Right lobe of liver (tissue), 6 donors: ENCODE measurements around the gene ZIK1. TPM values are rescaled to one million over a fixed set of nuclear protein-coding genes. Genes with fewer than 3 reads are reported as not detected.

Source experiments
- ATAC-seq, 4 donors: fragments of 200-7000 bp; cut with Tn5 transposase; one replicate each; pipeline ENCODE4 v1.9.1; 2020; ENCODE audit warnings: mild to moderate bottlenecking in 4 of 4, moderate library complexity in 4 of 4
- DNase-seq, 3 donors: peaks; one replicate each; pipeline ENCODE4 v3.0.0-alpha.2; 2020
- H3K27ac ChIP-seq, 3 donors: fragments of 200-600 bp; one replicate each; pipeline ENCODE4 v1.8.0; 2022
- H3K27me3 ChIP-seq, 2 donors: fragments of 200-600 bp; one replicate each; pipeline ENCODE4 v1.8.0; 2022
- H3K36me3 ChIP-seq, 4 donors: fragments of 200-600 bp; sonication (generic) in 1 of 4; one replicate each; pipeline versions ENCODE4 v1.5.1 to v1.8.0; 2017 to 2022; ENCODE audit warnings: control low read depth in 1 of 4
- H3K4me1 ChIP-seq, 4 donors: fragments of 200-600 bp; sonication (generic) in 1 of 4; one replicate each; pipeline versions ENCODE4 v1.5.1 to v1.8.0; 2017 to 2022; ENCODE audit warnings: control low read depth in 1 of 4
- H3K4me3 ChIP-seq, 3 donors: fragments of 200-600 bp; one replicate each; pipeline ENCODE4 v1.8.0; 2022
- H3K9me3 ChIP-seq, 4 donors: fragments of 200-600 bp; sonication (generic) in 1 of 4; one replicate each; pipeline versions ENCODE4 v1.5.1 to v1.8.0; 2017 to 2022; ENCODE audit warnings: control low read depth in 1 of 4
- CTCF ChIP-seq, 4 donors: fragments of 200-600 bp in 3 of 4; fragments of 450-650 bp in 1 of 4; IDR thresholded peaks; one replicate each; pipeline versions ENCODE4 v1.5.1 to v1.8.0; 2016 to 2022; ENCODE audit warnings: antibody characterized with exemption in 4 of 4, mild to moderate bottlenecking in 2 of 4
- POLR2A ChIP-seq: fragments of 450-650 bp; IDR thresholded peaks from one replicate; pipeline ENCODE4 v1.6.1; 2017; ENCODE audit warnings: antibody characterized with exemption, mild to moderate bottlenecking
- WGBS: methylation state at CpG from one replicate; pipeline ENCODE4 v1.1.6; 2018; ENCODE audit warnings: low coverage, low lambda C conversion rate; ENCODE audit not compliant: insufficient coverage; ENCODE audit errors: missing lambda C conversion rate; 5-methylcytosine and 5-hydroxymethylcytosine counted together
- intact Hi-C, 2 donors: fragments of 100-400 bp; cut with DNase I; formaldehyde crosslinking; loops; one replicate each; pipeline versions ENCODE4 v1.11.2 to v1.14.1; 2022
- total RNA-seq, 6 experiments: library from RNA; depleted of rRNA in 2 of 6; stranded (reverse); fragments of >200 nt in 2 of 6; fragmentation: NEBNext Ultra II Directional in 3 of 6; extraction: Animal tissue kit (Norgen Biotek cat#: 25700) in 3 of 6; gene quantifications; one replicate each; pipeline versions ENCODE4 v1.1.0 to v1.2.4, GENCODE V29; 2016 to 2023
- donor health status: DM: no; HTN: yes; CAD: no.
- donor health status: DM: no; HTN: no; CAD: no.
- donor health status: DM: no; HTN: no; CAD: no.
- donor health status: DM: no; HTN: yes; CAD: no.
- donor health status: DM: no; HTN: yes; CAD: no.

The ZIK1 gene
- total RNA-seq, 6 experiments from 2014 or later = 0.31 to 4.2 (median 0.39) TPM

DNA sequence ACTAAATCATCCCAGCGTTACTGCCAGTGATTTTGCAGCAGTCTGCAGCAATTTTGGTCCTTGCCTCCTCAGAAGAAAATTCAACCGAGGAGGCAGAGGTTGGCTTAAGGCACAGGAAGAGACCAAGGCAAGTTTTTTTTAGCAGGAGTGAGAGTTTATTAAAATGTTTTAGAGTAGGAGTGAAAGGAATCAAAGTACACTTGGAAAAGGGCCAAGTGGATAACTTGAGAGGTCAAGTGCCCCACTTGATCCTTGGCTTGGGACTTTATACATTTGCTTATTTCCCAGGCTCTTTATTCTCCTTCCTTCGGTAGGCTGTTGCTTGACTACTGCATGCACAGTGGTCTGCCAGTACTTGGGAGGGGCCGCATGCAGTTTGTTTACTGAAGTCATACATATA lies 27.2 kb downstream of the ZIK1 start:
- intact Hi-C loops = no loop called here
- WGBS = 81% methylated on average over 4 of the region's 4 CpGs
- H3K27ac ChIP-seq = no peak overlapping the region
- peaks cover 0 to 4% (median 0%) of the 10 kb centered on the region in 4 donors for H3K4me1 ChIP-seq
- no peaks in the 10 kb centered on the region for H3K27me3 ChIP-seq
- peaks cover 0 to 7% (median 2%) of the 10 kb centered on the region in 4 donors for H3K9me3 ChIP-seq
- no peak overlapping the region for H3K4me3 ChIP-seq
- H3K36me3 ChIP-seq = peaks cover 0 to 4% (median under 1%) of the 10 kb centered on the region in 4 donors
- ATAC-seq (no peak), DNase-seq (no peak)
- TF ChIP-seq CTCF (IDR thresholded peaks at IDR 0.05) (no peak), POLR2A (no peak)

GRCh38 chr19:57613941-57614743 lies 30.2 kb downstream of the ZIK1 start, which contains the start of gene ZNF134:
Gene ZNF134 (plus strand): TSS chr19:57614242. CDS start chr19:57619469, 5,227 bp downstream.
- peak within 1 kb of the TSS; percentile 91 to 100 (median 94) for H3K4me3 ChIP-seq
- DNase-seq = peak; percentile 92 to 96 (median 94)
- TF ChIP-seq CTCF (IDR thresholded peaks at IDR 0.05) (peak in 3 of 4 donors; percentile 17 to 31 (median 29)), POLR2A (no peak)
- H3K4me1 ChIP-seq = peaks cover 0 to 4% (median 0%) of the 10 kb centered on the region in 4 donors
- H3K27me3 ChIP-seq = no peaks in the 10 kb centered on the region
- H3K36me3 ChIP-seq = peaks cover 0 to 8% (median 3%) of the 10 kb centered on the region in 4 donors
- intact Hi-C loops = no loop called here
- H3K9me3 ChIP-seq = peaks cover 0 to 31% (median 16%) of the 10 kb centered on the region in 4 donors
- H3K27ac ChIP-seq = peak within 1 kb of the TSS in 1 of 3 donors; percentile 18
- peak; percentile 98 to 100 (median 100) for ATAC-seq
- WGBS = 5% methylated on average over 20 of the region's 64 CpGs

DNA sequence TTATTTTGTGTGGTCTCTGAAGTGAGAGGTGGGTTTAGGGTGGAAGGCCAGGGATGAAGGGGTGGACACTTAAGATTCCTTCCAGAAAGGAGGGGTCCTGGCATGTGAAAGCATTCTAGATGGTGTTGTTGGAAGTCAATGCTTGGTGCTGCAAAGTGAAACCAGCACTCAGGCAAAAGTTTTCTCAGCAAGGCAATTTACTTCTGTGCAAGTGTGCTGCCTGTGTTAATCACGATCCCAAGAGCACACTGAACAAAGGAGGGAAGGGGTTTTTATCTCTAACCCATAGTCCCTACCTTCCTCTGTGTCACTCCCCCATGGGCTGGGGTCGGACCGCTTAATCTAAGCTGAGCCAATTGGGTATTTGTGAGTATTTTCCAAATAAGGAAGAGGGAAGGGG lies 31.4 kb downstream of the ZIK1 start:
- no peak for DNase-seq
- 83% methylated on average over 1 of the region's 3 CpGs for WGBS
- H3K27ac ChIP-seq = no peak overlapping the region
- H3K4me1 ChIP-seq = peaks cover 0 to 4% (median 0%) of the 10 kb centered on the region in 4 donors
- H3K4me3 ChIP-seq = peak overlapping the region in 1 of 3 donors; percentile 100
- peaks cover 0 to 41% (median 26%) of the 10 kb centered on the region in 4 donors for H3K9me3 ChIP-seq
- peaks cover 4 to 20% (median 15%) of the 10 kb centered on the region in 4 donors for H3K36me3 ChIP-seq
- H3K27me3 ChIP-seq = no peaks in the 10 kb centered on the region
- intact Hi-C loops = no loop called here
- no peak for ATAC-seq
- TF ChIP-seq CTCF (IDR thresholded peaks at IDR 0.05) (no peak), POLR2A (no peak)

DNA sequence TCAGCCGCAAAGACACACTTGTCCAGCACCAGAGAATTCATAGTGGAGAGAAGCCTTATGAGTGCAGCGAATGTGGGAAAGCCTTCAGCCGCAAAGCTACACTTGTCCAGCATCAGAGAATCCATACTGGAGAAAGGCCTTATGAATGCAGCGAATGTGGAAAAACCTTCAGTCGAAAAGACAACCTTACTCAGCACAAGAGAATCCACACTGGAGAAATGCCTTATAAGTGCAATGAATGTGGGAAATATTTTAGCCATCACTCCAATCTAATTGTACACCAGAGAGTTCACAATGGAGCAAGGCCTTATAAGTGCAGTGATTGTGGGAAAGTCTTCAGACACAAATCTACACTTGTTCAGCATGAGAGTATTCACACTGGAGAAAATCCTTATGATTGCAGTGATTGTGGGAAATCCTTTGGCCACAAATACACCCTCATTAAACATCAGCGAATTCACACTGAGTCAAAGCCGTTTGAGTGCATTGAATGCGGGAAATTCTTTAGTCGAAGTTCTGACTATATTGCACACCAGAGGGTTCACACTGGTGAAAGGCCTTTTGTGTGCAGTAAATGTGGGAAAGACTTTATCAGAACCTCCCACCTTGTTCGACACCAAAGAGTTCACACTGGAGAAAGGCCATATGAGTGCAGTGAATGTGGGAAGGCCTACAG lies 36.9 kb downstream of the ZIK1 start:
- intact Hi-C loops = no loop called here
- Histone ChIP-seq H3K36me3 (peaks cover 9 to 46% (median 19%) of the 10 kb centered on the region in 4 donors), H3K27ac (no peak overlapping the region), H3K9me3 (peaks cover 0 to 86% (median 57%) of the 10 kb centered on the region in 4 donors), H3K4me1 (no peaks in the 10 kb centered on the region), H3K27me3 (no peaks in the 10 kb centered on the region), H3K4me3 (no peak overlapping the region)
- DNase-seq = no peak
- ATAC-seq = no peak
- TF ChIP-seq CTCF (IDR thresholded peaks at IDR 0.05) = no peak
- no peak for TF ChIP-seq POLR2A
- WGBS = 94% methylated on average over 8 of the region's 10 CpGs
